Lung (tissue), 12 donors: ENCODE results near the gene PRKAR1B. TPM values are rescaled to one million over a fixed set of nuclear protein-coding genes. Genes with fewer than 3 reads are reported as not detected.

Experiments
- ATAC-seq: fragments of 200-7000 bp; cut with Tn5 transposase; one replicate; pipeline ENCODE4 v1.9.1; 2020; ENCODE audit warnings: moderate number of reproducible peaks; ENCODE audit not compliant: insufficient read depth, low FRiP score
- DNase-seq, 3 donors: peaks; one replicate each; pipeline ENCODE4 v3.0.0-alpha.2; 2013 to 2017
- H3K27ac ChIP-seq, 2 donors: one replicate each; pipeline ENCODE4 v1.5.1; 2013; ENCODE audit warnings: mild to moderate bottlenecking in 2 of 2, moderate library complexity in 2 of 2, control low read depth in 1 of 2, inconsistent platforms in 1 of 2, low read depth in 1 of 2, low read length in 1 of 2
- H3K27me3 ChIP-seq, 3 donors: one replicate each; pipeline ENCODE4 v1.5.1; 2013; ENCODE audit warnings: low read length in 2 of 3; ENCODE audit not compliant: control insufficient read depth in 3 of 3, insufficient read depth in 3 of 3
- H3K36me3 ChIP-seq, 4 donors: one replicate each; pipeline ENCODE4 v1.5.1; 2013; ENCODE audit warnings: low read length in 4 of 4, mild to moderate bottlenecking in 1 of 4, moderate library complexity in 1 of 4; ENCODE audit not compliant: control insufficient read depth in 4 of 4, insufficient read depth in 4 of 4
- H3K4me1 ChIP-seq, 5 donors: one replicate each; pipeline ENCODE4 v1.5.1; 2013; ENCODE audit warnings: low read length in 5 of 5, mild to moderate bottlenecking in 2 of 5, moderate library complexity in 1 of 5; ENCODE audit not compliant: control insufficient read depth in 5 of 5, insufficient read depth in 5 of 5
- H3K4me3 ChIP-seq: one replicate; pipeline ENCODE4 v1.5.1; 2013; ENCODE audit warnings: mild to moderate bottlenecking, control low read depth, moderate library complexity
- H3K9ac ChIP-seq, 2 donors: one replicate each; pipeline ENCODE4 v1.5.1; 2013; ENCODE audit warnings: low read length in 2 of 2, control low read depth in 1 of 2; ENCODE audit not compliant: insufficient read depth in 1 of 2
- H3K9me3 ChIP-seq, 4 donors: one replicate each; pipeline ENCODE4 v1.5.1; 2013; ENCODE audit warnings: low read length in 3 of 4, mild to moderate bottlenecking in 1 of 4, moderate library complexity in 1 of 4; ENCODE audit not compliant: control insufficient read depth in 4 of 4, insufficient read depth in 3 of 4
- CTCF ChIP-seq: IDR thresholded peaks from 2 replicates; pipeline ENCODE4 v1.5.1; 2012; ENCODE audit warnings: mild to moderate bottlenecking; ENCODE audit errors: control extremely low read depth, extremely low read depth
- WGBS, 2 donors: extraction: QIAGEN DNeasy Blood & Tissue Kit; methylation state at CpG; one replicate each; pipeline ENCODE4 v1.1.7; 2013; 5-methylcytosine and 5-hydroxymethylcytosine counted together
- polyA plus RNA-seq, 2 donors: library from polyadenylated mRNA; stranded (reverse); fragments of 200-250 nt; gene quantifications; one replicate each; pipeline ENCODE4 v1.2.1, GENCODE V29; 2013
- total RNA-seq, 2 donors: library from RNA; depleted of rRNA in 1 of 2; stranded (reverse); fragments of >200 nt in 1 of 2; gene quantifications; one replicate each; pipeline ENCODE4 v1.2.1, GENCODE V29; 2014 to 2021
- donor health status: control.
- donor health status: control.
- donor health status: Bipolar disorder and iron deficiency.
- donor health status: healthy.
- donor health status: DM: yes; HTN: yes; CAD: no.

Gene PRKAR1B
- total and polyA plus RNA-seq, 4 donors = 11.3 to 32.0 (median 16.3) TPM

- no peak for ATAC-seq
- peaks cover 0 to 12% (median 0%) of the 10 kb centered on the region in 5 donors for H3K4me1 ChIP-seq
- DNase-seq = peak; percentile 58 to 79 (median 60)
- H3K27me3 ChIP-seq = no peaks in the 10 kb centered on the region
- no peak overlapping the region for H3K9ac ChIP-seq
- H3K27ac ChIP-seq = no peak overlapping the region
- no peak overlapping the region for H3K4me3 ChIP-seq
- no peaks in the 10 kb centered on the region for H3K36me3 ChIP-seq
- H3K9me3 ChIP-seq = peaks cover 2 to 22% (median 3%) of the 10 kb centered on the region in 4 donors
- WGBS, 2 donors = 76 to 89% methylated on average over 8 of the region's 8 CpGs
- TF ChIP-seq CTCF = no peak
These were observed 105.4 kb downstream of the PRKAR1B start for GRCh38 chr7:621572-622285.

GRCh38 chr7:620885-621284 lies 106.2 kb downstream of the PRKAR1B start:
- Histone ChIP-seq H3K4me1 (peaks cover 0 to 12% (median 0%) of the 10 kb centered on the region in 5 donors), H3K27ac (no peak overlapping the region), H3K27me3 (no peaks in the 10 kb centered on the region), H3K9me3 (peaks cover 2 to 22% (median 3%) of the 10 kb centered on the region in 4 donors), H3K9ac (no peak overlapping the region), H3K4me3 (no peak overlapping the region), H3K36me3 (no peaks in the 10 kb centered on the region)
- ATAC-seq (no peak), DNase-seq (no peak)
- TF ChIP-seq CTCF = no peak

- ATAC-seq = no peak
- H3K27me3 ChIP-seq = no peaks in the 10 kb centered on the region
- H3K36me3 ChIP-seq = no peaks in the 10 kb centered on the region
- no peak overlapping the region for H3K27ac ChIP-seq
- H3K4me3 ChIP-seq = no peak overlapping the region
- H3K4me1 ChIP-seq = peaks cover 0 to 12% (median 0%) of the 10 kb centered on the region in 5 donors
- WGBS, 2 donors = 50 to 62% methylated on average over 5 of the region's 5 CpGs
- TF ChIP-seq CTCF = no peak
- H3K9ac ChIP-seq = no peak overlapping the region
- peaks cover 0 to 17% (median 1%) of the 10 kb centered on the region in 4 donors for H3K9me3 ChIP-seq
- peak in 1 of 3 donors; percentile 30 for DNase-seq
These were observed 107.0 kb downstream of the PRKAR1B start for GRCh38 chr7:620056-620455.
